ENCODE data around the gene ALDH1B1.
"Not testable (repeated sequence)": the region's sequence is repeated elsewhere in the genome, so short reads cannot be mapped to it uniquely, and the experiment has no call there.

Gene ALDH1B1

GRCh38 chr9:38375572-38375963 is 16.9 kb upstream of the ALDH1B1 start:
- ChIA-PET CTCF (no interaction called here), POLR2A (no interaction called here)
- no peak for TF ChIP-seq CTCF (IDR thresholded peaks at IDR 0.05; ENCODE audit: control extremely low read depth, extremely low read depth, low read depth, missing control alignments)
- DNase-seq (ENCODE audit: extremely low spot score) = no peak

- ChIA-PET CTCF (interaction anchor here (1.0 to 2.2 kb wide), 5 partner anchors 13 to 463 kb away, joined by 3 to 4 read pairs (median 4); partner anchors contain the start of gene ALDH1B1), POLR2A (no interaction called here)
- DNase-seq (ENCODE audit: extremely low spot score) = no peak
- no peak for TF ChIP-seq CTCF (IDR thresholded peaks at IDR 0.05; ENCODE audit: control extremely low read depth, extremely low read depth, low read depth, missing control alignments)
Measured at GRCh38 chr9:38376021-38376670, 16.4 kb upstream of the ALDH1B1 start.

GRCh38 chr9:38377336-38378083 is 15.0 kb upstream of the ALDH1B1 start:
- DNase-seq (ENCODE audit: extremely low spot score); POLR2A ChIA-PET: not testable (repeated sequence)
- CTCF ChIA-PET = interaction anchor here (0.8 to 2.2 kb wide), 7 partner anchors 12 to 464 kb away, joined by 3 to 4 read pairs (median 4); partner anchors contain the start of gene ALDH1B1

- ChIA-PET POLR2A (no interaction called here), CTCF (no interaction called here)
- no peak for DNase-seq (ENCODE audit: extremely low spot score)
- TF ChIP-seq CTCF (IDR thresholded peaks at IDR 0.05; ENCODE audit: control extremely low read depth, extremely low read depth, low read depth, missing control alignments) = no peak
Measured at GRCh38 chr9:38380230-38380871, 12.2 kb upstream of the ALDH1B1 start.

- no peak for DNase-seq (ENCODE audit: extremely low spot score)
- ChIA-PET POLR2A (no interaction called here), CTCF (no interaction called here)
- no peak for TF ChIP-seq CTCF (IDR thresholded peaks at IDR 0.05; ENCODE audit: control extremely low read depth, extremely low read depth, low read depth, missing control alignments)
Measured at GRCh38 chr9:38380872-38381534, 11.5 kb upstream of the ALDH1B1 start.

- DNase-seq (ENCODE audit: extremely low spot score) = no peak
- TF ChIP-seq CTCF (IDR thresholded peaks at IDR 0.05; ENCODE audit: control extremely low read depth, extremely low read depth, low read depth, missing control alignments) = no peak
- POLR2A ChIA-PET = no interaction called here
- CTCF ChIA-PET = interaction anchor here (1.3 to 2.2 kb wide), 4 partner anchors 19 to 294 kb away, joined by 3 to 6 read pairs (median 5); no protein-coding TSS in a partner anchor
Measured at GRCh38 chr9:38382141-38382540, 10.4 kb upstream of the ALDH1B1 start.
